SU-DHL-6 (cell line): ENCODE results near the gene GET4.

ENCODE experiments used
- H2AFZ ChIP-seq: fragments of 200-600 bp; sonication (generic); 2 replicates; pipeline ENCODE4 v1.6.1; 2014; ENCODE audit warnings: low read depth, mild to moderate bottlenecking, moderate library complexity, mixed read lengths, antibody characterized with exemption, low read length; ENCODE audit not compliant: severe bottlenecking
- H3F3A ChIP-seq: fragments of 200-600 bp; shearing (Covaris generic); 2 replicates; pipeline ENCODE4 v1.6.0; 2016; ENCODE audit warnings: antibody characterized with exemption, mild to moderate bottlenecking; ENCODE audit not compliant: insufficient read depth
- H3K27ac ChIP-seq: fragments of 200-600 bp; sonication (generic); 2 replicates; pipeline ENCODE4 v1.5.1; 2016; ENCODE audit warnings: low read depth, mild to moderate bottlenecking, low read length, moderate library complexity, mixed read lengths
- H3K27me3 ChIP-seq: fragments of 200-600 bp; sonication (generic), shearing (Covaris generic); 2 replicates; pipeline ENCODE4 v1.6.0; 2014; ENCODE audit warnings: mild to moderate bottlenecking, low read length
- H3K36me3 ChIP-seq: fragments of 200-600 bp; sonication (generic); 2 replicates; pipeline ENCODE4 v1.6.1; 2014; ENCODE audit warnings: mild to moderate bottlenecking, low read length, mixed read lengths
- H3K4me2 ChIP-seq: fragments of 300-600, 200-600 bp; shearing (Covaris generic), sonication (generic); 2 replicates; pipeline ENCODE4 v1.6.0; 2014; ENCODE audit warnings: low read length, low read depth, mild to moderate bottlenecking; ENCODE audit not compliant: poor library complexity, severe bottlenecking
- H3K4me3 ChIP-seq: fragments of 200-600 bp; sonication (generic); 2 replicates; pipeline ENCODE4 v1.5.1; 2014; ENCODE audit warnings: antibody characterized with exemption, low read length, mild to moderate bottlenecking, mixed read lengths; ENCODE audit not compliant: insufficient read depth, poor library complexity, severe bottlenecking
- H3K79me2 ChIP-seq: fragments of 200-600 bp; sonication (generic); 2 replicates; pipeline ENCODE4 v1.6.1; 2014; ENCODE audit warnings: mild to moderate bottlenecking, low read length, moderate library complexity; ENCODE audit not compliant: insufficient read depth
- H3K9ac ChIP-seq: fragments of 200-600 bp; sonication (generic); 2 replicates; pipeline ENCODE4 v1.7.0; 2014; ENCODE audit warnings: mild to moderate bottlenecking, low read length
- H3K9me2 ChIP-seq: fragments of 200-600 bp; sonication (generic); replicated peaks from 2 replicates; pipeline ENCODE4 v1.6.1; 2014; ENCODE audit warnings: low read length; ENCODE audit not compliant: insufficient read depth
- H3K9me3 ChIP-seq: fragments of 200-600 bp; sonication (generic); 2 replicates; pipeline ENCODE4 v1.6.1; 2014; ENCODE audit warnings: low read length, mixed read lengths; ENCODE audit not compliant: insufficient read depth
- H4K20me1 ChIP-seq: fragments of 200-600 bp; sonication (generic); 2 replicates; pipeline ENCODE4 v1.6.1; 2014; ENCODE audit warnings: low read depth, mild to moderate bottlenecking, antibody characterized with exemption, low read length, moderate library complexity, mixed read lengths
- CTCF ChIP-seq: fragments of 200-600 bp; sonication (generic); IDR thresholded peaks from one replicate; pipeline ENCODE4 v1.5.1; 2017; ENCODE audit warnings: antibody characterized with exemption, mild to moderate bottlenecking, low read length, moderate library complexity; ENCODE audit not compliant: insufficient read depth, poor library complexity, severe bottlenecking
- EZH2phosphoT487 ChIP-seq: fragments of 200-600 bp; sonication (generic), shearing (Covaris generic); conservative IDR thresholded peaks from 2 replicates; pipeline ENCODE4 v1.6.1; 2018; ENCODE audit warnings: mild to moderate bottlenecking, antibody characterized with exemption, low read length, moderate library complexity, mixed read lengths

The GET4 gene

DNA sequence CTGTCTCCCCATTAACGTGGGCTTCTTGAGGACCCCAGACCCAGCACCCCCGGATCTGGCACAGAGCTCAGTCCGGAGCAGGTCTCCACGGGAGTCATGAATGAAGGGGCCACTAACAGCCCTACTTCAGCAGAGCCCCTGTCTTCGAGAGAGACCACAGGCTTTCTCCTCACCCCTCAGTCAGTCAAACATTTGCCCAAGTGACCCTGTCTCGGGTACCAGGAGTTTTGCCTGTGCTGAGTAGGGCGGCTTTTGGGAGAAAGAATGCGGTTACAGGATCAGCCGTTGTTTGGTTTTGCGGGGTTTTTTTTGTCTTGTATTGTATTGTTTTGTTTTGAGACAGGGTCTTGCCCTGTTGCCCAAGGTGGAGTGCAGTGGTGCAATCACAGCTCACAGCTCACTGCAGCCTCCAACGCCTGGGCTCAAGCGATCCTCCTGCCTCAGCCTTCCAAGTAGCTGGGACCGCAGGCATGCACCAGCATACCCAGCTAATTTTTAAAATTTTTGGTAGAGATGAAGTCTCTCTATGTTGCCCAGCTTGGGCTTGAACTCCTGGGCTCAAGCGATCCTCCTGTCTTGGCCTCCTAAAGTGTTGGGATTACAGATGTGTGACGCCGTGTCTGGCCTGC, 61.6 kb downstream of the GET4 start:
- Histone ChIP-seq H3K27me3 (no peaks in the 10 kb centered on the region; the same call in 1 of the 2 replicates), H3K27ac (no peak overlapping the region), H3K9me3 (peaks cover 8% of the 10 kb centered on the region; the same call in 1 of the 2 replicates), H3K4me3 (no peak overlapping the region), H3K36me3 (no peaks in the 10 kb centered on the region), H3K4me2 (no peak overlapping the region), H3K79me2 (no peaks in the 10 kb centered on the region), H3K9me2 (no peaks in the 10 kb centered on the region), H3F3A (no peaks in the 10 kb centered on the region), H4K20me1 (no peaks in the 10 kb centered on the region), H2AFZ (no peak overlapping the region), H3K9ac (no peak overlapping the region)
- TF ChIP-seq CTCF (no peak), EZH2phosphoT487 (no peak)

GRCh38 chr7:938546-939185, 62.3 kb downstream of the GET4 start:
- no peaks in the 10 kb centered on the region for H4K20me1 ChIP-seq
- no peak for TF ChIP-seq EZH2phosphoT487
- TF ChIP-seq CTCF = no peak
- no peaks in the 10 kb centered on the region; the same call in 1 of the 2 replicates for H3K27me3 ChIP-seq
- no peaks in the 10 kb centered on the region for H3K79me2 ChIP-seq
- H3K4me3 ChIP-seq = no peak overlapping the region
- H3K27ac ChIP-seq = no peak overlapping the region
- H3F3A ChIP-seq = no peaks in the 10 kb centered on the region
- H3K36me3 ChIP-seq = no peaks in the 10 kb centered on the region
- no peaks in the 10 kb centered on the region for H3K9me2 ChIP-seq
- H3K9me3 ChIP-seq = peaks cover 8% of the 10 kb centered on the region; the same call in 1 of the 2 replicates
- H3K4me2 ChIP-seq = no peak overlapping the region
- no peak overlapping the region for H3K9ac ChIP-seq
- no peak overlapping the region for H2AFZ ChIP-seq

DNA sequence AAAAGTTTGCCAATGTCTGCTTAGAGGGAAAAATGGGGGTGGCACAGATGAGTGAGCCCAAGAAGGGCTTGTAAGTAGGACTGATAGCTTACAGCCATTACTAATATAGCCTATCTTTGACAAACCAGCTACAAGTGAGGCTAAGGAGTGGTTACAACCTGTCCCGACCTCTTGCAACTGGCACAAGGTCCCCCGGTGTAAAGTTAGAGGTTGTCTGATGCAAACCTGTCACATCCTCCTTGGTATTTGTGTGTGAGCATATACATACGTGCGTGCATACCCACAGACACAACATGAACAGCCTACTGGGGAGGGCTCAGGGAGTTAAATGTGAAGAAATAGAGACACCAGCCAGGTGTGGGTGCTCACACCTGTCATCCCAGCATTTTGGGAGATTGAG, 63.5 kb downstream of the GET4 start:
- H3K4me2 ChIP-seq = no peak overlapping the region
- H3K27ac ChIP-seq = no peak overlapping the region
- H4K20me1 ChIP-seq = no peaks in the 10 kb centered on the region
- H3K27me3 ChIP-seq = no peaks in the 10 kb centered on the region; the same call in 1 of the 2 replicates
- H3K36me3 ChIP-seq = no peaks in the 10 kb centered on the region
- no peak for TF ChIP-seq EZH2phosphoT487
- no peak for TF ChIP-seq CTCF
- H3K9me3 ChIP-seq = peaks cover 8% of the 10 kb centered on the region; the same call in 1 of the 2 replicates
- no peak overlapping the region for H3K4me3 ChIP-seq
- H3K9ac ChIP-seq = no peak overlapping the region
- no peaks in the 10 kb centered on the region for H3F3A ChIP-seq
- H3K79me2 ChIP-seq = no peaks in the 10 kb centered on the region
- H2AFZ ChIP-seq = no peak overlapping the region
- H3K9me2 ChIP-seq = no peaks in the 10 kb centered on the region
